Measurements from ENCODE around the gene SMOC2. TPM values are rescaled to one million over a fixed set of nuclear protein-coding genes. Genes with fewer than 3 reads are reported as not detected.

Gene SMOC2
- total RNA-seq, 1 donor from 2014 or later, result 12.6 TPM

DNA sequence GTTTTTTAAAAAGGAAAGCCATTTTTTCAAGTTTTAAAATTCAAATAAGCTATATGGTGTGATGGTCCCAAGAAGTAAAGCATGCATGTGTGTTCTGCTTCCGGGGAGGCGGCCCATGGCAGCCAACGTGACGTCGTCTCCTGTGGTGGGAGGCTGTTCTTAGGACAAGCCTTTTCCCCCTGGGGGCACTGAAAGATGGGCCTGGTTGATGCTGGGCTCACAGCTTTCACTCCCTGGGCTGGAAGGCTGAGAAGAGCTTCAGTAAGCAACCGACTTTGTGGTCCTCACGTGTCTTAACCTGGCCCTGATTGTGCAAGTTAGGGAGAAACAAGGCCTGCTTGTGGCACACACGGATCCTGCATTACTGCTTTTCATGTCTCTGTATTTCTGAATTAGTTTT is 84.1 kb downstream of the SMOC2 start:
- no peak overlapping the region for H3K27ac ChIP-seq
- no peak overlapping the region for H3K4me3 ChIP-seq
- no peaks in the 10 kb centered on the region for H3K36me3 ChIP-seq
- no peaks in the 10 kb centered on the region for H3K27me3 ChIP-seq (ENCODE audit: low read depth)
- H3K9me3 ChIP-seq, result no peaks in the 10 kb centered on the region
- ATAC-seq (no peak), DNase-seq (no peak)
- TF ChIP-seq, protein P1, sequence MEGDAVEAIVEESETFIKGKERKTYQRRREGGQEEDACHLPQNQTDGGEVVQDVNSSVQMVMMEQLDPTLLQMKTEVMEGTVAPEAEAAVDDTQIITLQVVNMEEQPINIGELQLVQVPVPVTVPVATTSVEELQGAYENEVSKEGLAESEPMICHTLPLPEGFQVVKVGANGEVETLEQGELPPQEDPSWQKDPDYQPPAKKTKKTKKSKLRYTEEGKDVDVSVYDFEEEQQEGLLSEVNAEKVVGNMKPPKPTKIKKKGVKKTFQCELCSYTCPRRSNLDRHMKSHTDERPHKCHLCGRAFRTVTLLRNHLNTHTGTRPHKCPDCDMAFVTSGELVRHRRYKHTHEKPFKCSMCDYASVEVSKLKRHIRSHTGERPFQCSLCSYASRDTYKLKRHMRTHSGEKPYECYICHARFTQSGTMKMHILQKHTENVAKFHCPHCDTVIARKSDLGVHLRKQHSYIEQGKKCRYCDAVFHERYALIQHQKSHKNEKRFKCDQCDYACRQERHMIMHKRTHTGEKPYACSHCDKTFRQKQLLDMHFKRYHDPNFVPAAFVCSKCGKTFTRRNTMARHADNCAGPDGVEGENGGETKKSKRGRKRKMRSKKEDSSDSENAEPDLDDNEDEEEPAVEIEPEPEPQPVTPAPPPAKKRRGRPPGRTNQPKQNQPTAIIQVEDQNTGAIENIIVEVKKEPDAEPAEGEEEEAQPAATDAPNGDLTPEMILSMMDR (IDR thresholded peaks at IDR 0.05), result no peak
- peaks cover 8% of the 10 kb centered on the region for H3K4me1 ChIP-seq
- intact Hi-C loops (cut with DNase I), result no loop called here

DNA sequence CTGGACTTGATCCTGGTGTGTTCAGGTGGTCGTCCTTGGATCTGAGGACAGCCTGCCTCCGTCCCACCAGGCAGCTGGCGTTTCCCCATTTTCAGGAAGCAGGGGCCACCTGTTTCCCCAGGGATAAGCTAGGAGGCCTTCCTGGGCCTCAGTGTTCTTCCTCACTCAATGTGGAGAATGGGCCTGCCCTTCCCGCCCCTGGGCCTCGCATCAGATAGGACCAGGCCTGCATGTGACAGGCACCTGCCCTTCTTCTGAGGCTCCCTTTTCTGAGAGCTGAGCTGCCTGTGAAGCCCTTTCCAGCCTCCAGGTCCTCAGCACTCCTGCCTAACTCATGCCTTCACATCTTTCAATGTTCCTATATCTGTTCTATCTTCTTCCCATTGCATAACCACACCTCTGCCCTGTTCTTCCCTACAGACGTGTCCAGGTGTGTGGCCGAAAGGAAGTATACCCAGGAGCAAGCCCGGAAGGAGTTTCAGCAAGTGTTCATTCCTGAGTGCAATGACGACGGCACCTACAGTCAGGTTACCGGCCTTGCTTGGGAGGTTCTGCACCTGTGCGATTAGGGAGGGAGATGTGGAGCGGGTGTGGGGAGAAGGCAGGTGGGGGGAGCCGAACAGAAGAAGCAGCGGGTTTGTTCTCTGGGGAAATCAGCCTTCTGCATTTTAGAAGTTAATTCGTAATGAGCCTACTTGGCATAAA is 85.1 kb downstream of the SMOC2 start:
- intact Hi-C loops (cut with DNase I), result no loop called here
- H3K36me3 ChIP-seq, result no peaks in the 10 kb centered on the region
- no peak overlapping the region for H3K4me3 ChIP-seq
- no peak overlapping the region for H3K27ac ChIP-seq
- H3K4me1 ChIP-seq, result peaks cover 8% of the 10 kb centered on the region
- ATAC-seq (no peak), DNase-seq (no peak)
- H3K9me3 ChIP-seq, result no peaks in the 10 kb centered on the region
- no peaks in the 10 kb centered on the region for H3K27me3 ChIP-seq (ENCODE audit: low read depth)
- TF ChIP-seq, protein P1 (IDR thresholded peaks at IDR 0.05), result no peak

DNA sequence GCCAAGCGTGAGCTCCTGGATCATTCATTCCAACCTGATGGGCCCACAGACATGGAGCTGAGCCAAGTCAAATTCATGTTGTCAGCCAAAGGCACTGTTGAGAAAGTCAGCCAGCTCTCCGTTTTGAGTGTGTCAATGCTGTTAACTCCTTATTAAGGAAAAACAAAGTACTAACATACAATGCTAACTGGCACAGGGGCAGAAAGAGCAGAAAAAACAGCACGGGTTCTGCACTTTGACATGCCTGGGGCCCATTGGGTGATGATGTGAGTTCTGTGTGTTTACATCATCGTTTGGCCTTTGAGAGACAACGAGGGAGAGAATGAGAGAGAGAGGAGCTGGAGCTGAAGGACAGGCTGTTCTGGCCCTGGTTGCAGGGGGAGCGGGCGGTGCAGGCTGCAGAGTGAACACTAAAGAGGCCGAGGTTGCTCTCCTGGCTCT is 85.9 kb downstream of the SMOC2 start:
- H3K27me3 ChIP-seq (ENCODE audit: low read depth), result no peaks in the 10 kb centered on the region
- H3K36me3 ChIP-seq, result no peaks in the 10 kb centered on the region
- intact Hi-C loops (cut with DNase I), result no loop called here
- peaks cover 8% of the 10 kb centered on the region for H3K4me1 ChIP-seq
- H3K4me3 ChIP-seq, result no peak overlapping the region
- no peak overlapping the region for H3K27ac ChIP-seq
- TF ChIP-seq, protein P1 (IDR thresholded peaks at IDR 0.05), result no peak
- ATAC-seq (peak; percentile 39 to 55), DNase-seq (no peak)
- H3K9me3 ChIP-seq, result no peaks in the 10 kb centered on the region

DNA sequence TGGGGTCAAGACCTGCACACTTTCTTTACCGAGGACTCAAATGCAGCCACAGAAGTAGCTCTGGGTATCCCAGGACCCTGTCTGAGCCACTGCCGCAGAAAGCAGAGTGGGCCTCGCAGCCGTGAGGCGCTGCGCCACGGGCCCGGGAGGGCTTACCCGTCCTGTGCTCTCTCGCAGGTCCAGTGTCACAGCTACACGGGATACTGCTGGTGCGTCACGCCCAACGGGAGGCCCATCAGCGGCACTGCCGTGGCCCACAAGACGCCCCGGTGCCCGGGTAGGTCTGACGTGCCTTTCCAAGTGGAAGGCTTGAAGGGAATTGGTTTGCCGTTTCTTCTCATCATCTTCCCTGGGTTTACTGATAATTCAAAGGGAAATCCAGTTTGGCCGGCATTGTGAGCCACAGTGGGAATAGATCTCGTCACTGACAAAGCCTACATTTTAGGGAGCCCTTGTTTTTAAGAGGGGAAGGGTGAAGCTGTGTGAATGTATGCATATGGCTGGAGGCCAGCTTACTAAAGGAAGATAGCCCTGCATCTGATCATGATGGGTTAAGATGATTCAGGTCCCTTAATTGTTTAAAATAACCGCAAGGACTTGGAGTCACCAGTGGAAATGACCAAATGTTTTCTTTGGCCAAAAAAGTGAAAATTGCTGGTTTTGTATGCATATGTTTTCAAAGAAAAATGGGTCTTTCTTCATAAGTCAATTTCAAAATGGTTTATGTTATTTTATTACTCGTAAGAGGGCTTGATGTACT is 86.6 kb downstream of the SMOC2 start:
- H3K27ac ChIP-seq, result no peak overlapping the region
- intact Hi-C loops (cut with DNase I), result no loop called here
- no peaks in the 10 kb centered on the region for H3K9me3 ChIP-seq
- H3K4me1 ChIP-seq, result peaks cover 8% of the 10 kb centered on the region
- TF ChIP-seq, protein P1 (IDR thresholded peaks at IDR 0.05), result no peak
- no peaks in the 10 kb centered on the region for H3K27me3 ChIP-seq (ENCODE audit: low read depth)
- no peak overlapping the region for H3K4me3 ChIP-seq
- ATAC-seq (no peak), DNase-seq (no peak)
- H3K36me3 ChIP-seq, result no peaks in the 10 kb centered on the region

DNA sequence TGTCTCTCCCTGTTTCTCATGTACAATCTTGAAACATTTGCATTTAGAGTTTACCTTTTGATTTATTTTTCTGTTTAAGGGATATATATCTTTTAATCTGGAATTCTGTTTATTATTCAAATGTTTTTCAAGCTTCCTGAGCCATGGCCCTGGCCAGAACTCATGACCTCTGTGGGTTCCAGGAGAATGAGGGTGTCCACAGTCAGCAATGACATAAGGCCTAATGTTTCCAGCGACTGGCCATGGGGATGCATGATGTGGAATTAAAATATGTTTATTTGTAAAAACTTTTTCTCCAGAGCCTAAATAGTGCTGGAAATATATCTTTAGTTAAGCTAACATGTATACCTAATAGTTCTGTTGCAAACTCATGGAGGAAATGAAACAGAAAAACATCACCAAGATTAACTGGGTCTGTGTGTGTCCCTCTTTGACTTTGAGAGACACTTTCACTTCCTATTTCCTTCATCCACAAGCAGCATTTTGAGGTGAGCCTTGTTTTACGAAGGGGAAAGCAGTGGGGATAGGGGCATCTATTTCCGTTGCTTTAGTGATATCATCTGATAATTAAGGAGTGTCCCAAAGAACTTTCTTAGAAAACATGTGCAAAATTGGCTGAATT is 87.6 kb downstream of the SMOC2 start:
- no peaks in the 10 kb centered on the region for H3K27me3 ChIP-seq (ENCODE audit: low read depth)
- H3K9me3 ChIP-seq, result no peaks in the 10 kb centered on the region
- no peaks in the 10 kb centered on the region for H3K36me3 ChIP-seq
- no peak overlapping the region for H3K27ac ChIP-seq
- intact Hi-C loops (cut with DNase I), result no loop called here
- H3K4me1 ChIP-seq, result peaks cover 8% of the 10 kb centered on the region
- TF ChIP-seq, protein P1 (IDR thresholded peaks at IDR 0.05), result no peak
- H3K4me3 ChIP-seq, result no peak overlapping the region
- ATAC-seq, result no peak
- no peak for DNase-seq

All from lower lobe of right lung (tissue), 2 donors.